Measurements from ENCODE around the gene PROCA1.

The PROCA1 gene

GRCh38 chr17:28720247-28720996 is 8.7 kb upstream of the PROCA1 start:
- Histone ChIP-seq H3K4me3 (ENCODE audit: low read length) (peak overlapping the region; percentile 98), H3K36me3 (ENCODE audit: control insufficient read depth, low read length) (peaks cover 55% of the 10 kb centered on the region), H3K79me2 (ENCODE audit: control insufficient read depth, low read length) (peaks cover 54% of the 10 kb centered on the region), H4K20me1 (ENCODE audit: control insufficient read depth, insufficient read depth, low read depth, low read length) (peaks cover 22% of the 10 kb centered on the region), H3K4me1 (ENCODE audit: control insufficient read depth, low read length) (peaks cover 50% of the 10 kb centered on the region), H3K27ac (ENCODE audit: low read depth, low read length) (peak overlapping the region; percentile 93), H3K9me3 (ENCODE audit: control insufficient read depth, insufficient read depth, low read length) (no peaks in the 10 kb centered on the region), H3K27me3 (ENCODE audit: control insufficient read depth, low read length) (peaks cover 3% of the 10 kb centered on the region; the same call in 1 of the 2 replicates), H3K4me2 (ENCODE audit: low read length) (peak overlapping the region; percentile 100), H3K9me2 (replicated peaks; ENCODE audit: control insufficient read depth, low read length) (no peaks in the 10 kb centered on the region), H3F3A (ENCODE audit: control insufficient read depth, insufficient read depth) (peaks cover 54% of the 10 kb centered on the region)
- TF ChIP-seq EZH2phosphoT487 (IDR thresholded peaks at IDR 0.05; ENCODE audit: borderline replicate concordance, low read length) = no peak
- TF ChIP-seq CTCF (IDR thresholded peaks at IDR 0.05; ENCODE audit: low read depth, low read length, poor library complexity, severe bottlenecking) = peak; percentile 44

GRCh38 chr17:28719021-28719433 is 7.3 kb upstream of the PROCA1 start:
- no peaks in the 10 kb centered on the region for H3K9me2 ChIP-seq (replicated peaks; ENCODE audit: control insufficient read depth, low read length)
- peak overlapping the region; percentile 98 for H3K4me3 ChIP-seq (ENCODE audit: low read length)
- peaks cover 42% of the 10 kb centered on the region for H3K36me3 ChIP-seq (ENCODE audit: control insufficient read depth, low read length)
- peak overlapping the region; percentile 100 for H3K4me2 ChIP-seq (ENCODE audit: low read length)
- H3K27ac ChIP-seq (ENCODE audit: low read depth, low read length) = peak overlapping the region; percentile 93
- peaks cover 36% of the 10 kb centered on the region for H3K4me1 ChIP-seq (ENCODE audit: control insufficient read depth, low read length)
- peaks cover 19% of the 10 kb centered on the region for H4K20me1 ChIP-seq (ENCODE audit: control insufficient read depth, insufficient read depth, low read depth, low read length)
- TF ChIP-seq EZH2phosphoT487 (IDR thresholded peaks at IDR 0.05; ENCODE audit: borderline replicate concordance, low read length) = no peak
- TF ChIP-seq CTCF (IDR thresholded peaks at IDR 0.05; ENCODE audit: low read depth, low read length, poor library complexity, severe bottlenecking) = no peak
- peaks cover 3% of the 10 kb centered on the region; the same call in 1 of the 2 replicates for H3K27me3 ChIP-seq (ENCODE audit: control insufficient read depth, low read length)
- peaks cover 50% of the 10 kb centered on the region for H3K79me2 ChIP-seq (ENCODE audit: control insufficient read depth, low read length)
- H3K9me3 ChIP-seq (ENCODE audit: control insufficient read depth, insufficient read depth, low read length) = no peaks in the 10 kb centered on the region
- peaks cover 40% of the 10 kb centered on the region for H3F3A ChIP-seq (ENCODE audit: control insufficient read depth, insufficient read depth)

- no peaks in the 10 kb centered on the region for H3K9me3 ChIP-seq (ENCODE audit: control insufficient read depth, insufficient read depth, low read length)
- no peaks in the 10 kb centered on the region for H3K9me2 ChIP-seq (replicated peaks; ENCODE audit: control insufficient read depth, low read length)
- H3K27ac ChIP-seq (ENCODE audit: low read depth, low read length) = peak overlapping the region; percentile 30
- H3K4me1 ChIP-seq (ENCODE audit: control insufficient read depth, low read length) = peaks cover 33% of the 10 kb centered on the region
- peaks cover 50% of the 10 kb centered on the region for H3K79me2 ChIP-seq (ENCODE audit: control insufficient read depth, low read length)
- H3K4me2 ChIP-seq (ENCODE audit: low read length) = peak overlapping the region; percentile 100
- H3F3A ChIP-seq (ENCODE audit: control insufficient read depth, insufficient read depth) = peaks cover 35% of the 10 kb centered on the region
- peak overlapping the region; percentile 98 for H3K4me3 ChIP-seq (ENCODE audit: low read length)
- TF ChIP-seq CTCF (IDR thresholded peaks at IDR 0.05; ENCODE audit: low read depth, low read length, poor library complexity, severe bottlenecking) = no peak
- TF ChIP-seq EZH2phosphoT487 (IDR thresholded peaks at IDR 0.05; ENCODE audit: borderline replicate concordance, low read length) = no peak
- H4K20me1 ChIP-seq (ENCODE audit: control insufficient read depth, insufficient read depth, low read depth, low read length) = peaks cover 19% of the 10 kb centered on the region
- peaks cover 3% of the 10 kb centered on the region; the same call in 1 of the 2 replicates for H3K27me3 ChIP-seq (ENCODE audit: control insufficient read depth, low read length)
- peaks cover 37% of the 10 kb centered on the region for H3K36me3 ChIP-seq (ENCODE audit: control insufficient read depth, low read length)
These were observed 6.8 kb upstream of the PROCA1 start for GRCh38 chr17:28718333-28719020.
